Measurements from ENCODE around the gene CFAP74.

GRCh38 chr1:1914101-1914970 is 89.2 kb downstream of the CFAP74 start:
- TF ChIP-seq, protein P1, sequence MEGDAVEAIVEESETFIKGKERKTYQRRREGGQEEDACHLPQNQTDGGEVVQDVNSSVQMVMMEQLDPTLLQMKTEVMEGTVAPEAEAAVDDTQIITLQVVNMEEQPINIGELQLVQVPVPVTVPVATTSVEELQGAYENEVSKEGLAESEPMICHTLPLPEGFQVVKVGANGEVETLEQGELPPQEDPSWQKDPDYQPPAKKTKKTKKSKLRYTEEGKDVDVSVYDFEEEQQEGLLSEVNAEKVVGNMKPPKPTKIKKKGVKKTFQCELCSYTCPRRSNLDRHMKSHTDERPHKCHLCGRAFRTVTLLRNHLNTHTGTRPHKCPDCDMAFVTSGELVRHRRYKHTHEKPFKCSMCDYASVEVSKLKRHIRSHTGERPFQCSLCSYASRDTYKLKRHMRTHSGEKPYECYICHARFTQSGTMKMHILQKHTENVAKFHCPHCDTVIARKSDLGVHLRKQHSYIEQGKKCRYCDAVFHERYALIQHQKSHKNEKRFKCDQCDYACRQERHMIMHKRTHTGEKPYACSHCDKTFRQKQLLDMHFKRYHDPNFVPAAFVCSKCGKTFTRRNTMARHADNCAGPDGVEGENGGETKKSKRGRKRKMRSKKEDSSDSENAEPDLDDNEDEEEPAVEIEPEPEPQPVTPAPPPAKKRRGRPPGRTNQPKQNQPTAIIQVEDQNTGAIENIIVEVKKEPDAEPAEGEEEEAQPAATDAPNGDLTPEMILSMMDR (IDR thresholded peaks at IDR 0.05): no peak
- TF ChIP-seq POLR2A (IDR thresholded peaks at IDR 0.05) (no peak), POLR2AphosphoS5 (IDR thresholded peaks at IDR 0.05) (no peak)

Data from transverse colon (tissue), 4 donors.